Right forelimb (tissue), 1 donor: ENCODE measurements around the gene NRXN2.
"Not testable (repeated sequence)": the region's sequence is repeated elsewhere in the genome, so short reads cannot be mapped to it uniquely, and the experiment has no call there.

Experiments used
- DNase-seq: peaks from one replicate; pipeline ENCODE4 v3.0.0-alpha.2; 2018

NRXN2 gene

DNA sequence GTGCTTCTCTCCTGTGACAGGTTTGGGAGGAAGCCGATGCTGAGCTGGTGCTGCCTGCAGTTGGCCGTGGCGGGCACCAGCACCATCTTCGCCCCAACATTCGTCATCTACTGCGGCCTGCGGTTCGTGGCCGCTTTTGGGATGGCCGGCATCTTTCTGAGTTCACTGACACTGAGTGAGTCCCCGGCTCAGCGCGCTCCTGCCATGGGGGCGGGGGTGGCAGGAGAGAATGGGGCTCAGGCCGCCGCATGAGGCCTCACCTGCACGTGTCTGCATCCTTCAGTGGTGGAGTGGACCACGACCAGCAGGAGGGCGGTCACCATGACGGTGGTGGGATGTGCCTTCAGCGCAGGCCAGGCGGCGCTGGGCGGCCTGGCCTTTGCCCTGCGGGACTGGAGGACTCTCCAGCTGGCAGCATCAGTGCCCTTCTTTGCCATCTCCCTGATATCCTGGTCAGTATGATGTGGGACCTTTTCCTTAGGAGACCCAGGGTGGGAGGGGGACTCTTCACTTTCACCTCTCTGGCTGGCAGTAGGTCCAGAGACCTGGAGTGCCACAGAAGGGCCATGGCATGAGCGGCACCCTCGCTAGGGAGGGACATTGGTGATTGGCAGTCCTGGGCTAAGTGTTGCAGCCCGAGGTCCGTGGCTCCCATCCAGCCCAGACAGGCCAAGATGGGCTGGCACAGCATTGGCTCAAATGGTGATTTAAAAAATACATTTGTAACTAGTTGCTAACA, 160.8 kb downstream of the NRXN2 start:
- DNase-seq = no peak

DNA sequence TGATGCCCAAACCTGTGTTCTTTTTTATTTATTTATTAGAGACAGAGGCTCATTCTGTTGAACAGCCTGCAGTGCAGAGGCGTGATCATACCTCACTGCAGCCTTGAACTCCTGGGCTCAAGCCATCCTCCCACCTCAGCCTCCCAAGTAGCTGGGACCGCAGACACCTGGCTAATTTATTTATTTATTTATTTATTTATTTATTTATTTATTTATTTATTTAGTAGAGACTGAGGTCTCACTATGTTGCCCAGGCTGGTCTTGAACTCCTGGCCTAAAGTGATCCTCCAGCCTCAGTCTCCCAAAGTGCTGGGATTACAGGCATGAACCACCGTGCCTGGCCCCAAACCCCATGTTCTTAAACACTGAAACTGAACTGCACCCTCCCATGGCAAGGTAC, 161.6 kb downstream of the NRXN2 start:
- DNase-seq = not testable (repeated sequence)

DNA sequence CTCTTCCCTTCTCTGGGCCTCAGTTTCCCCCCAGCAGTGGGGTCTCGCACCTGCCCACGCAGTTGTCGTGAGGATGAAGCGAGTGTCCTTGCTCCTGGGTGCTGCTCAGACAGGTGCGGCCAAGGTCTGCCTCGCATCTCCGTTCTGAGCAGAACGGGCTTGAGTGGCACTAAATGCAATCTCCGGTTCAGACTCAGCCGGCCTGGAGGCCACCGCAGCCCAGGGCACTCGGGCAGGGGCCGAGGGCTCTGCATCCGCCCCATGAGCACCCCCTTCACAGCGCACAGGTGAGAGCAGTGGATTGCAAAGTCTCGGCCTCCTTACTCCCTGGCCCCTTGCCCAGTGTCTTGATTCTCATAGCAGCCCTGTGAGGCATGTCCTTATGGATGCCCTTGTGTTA, 162.1 kb downstream of the NRXN2 start:
- no peak for DNase-seq

DNA sequence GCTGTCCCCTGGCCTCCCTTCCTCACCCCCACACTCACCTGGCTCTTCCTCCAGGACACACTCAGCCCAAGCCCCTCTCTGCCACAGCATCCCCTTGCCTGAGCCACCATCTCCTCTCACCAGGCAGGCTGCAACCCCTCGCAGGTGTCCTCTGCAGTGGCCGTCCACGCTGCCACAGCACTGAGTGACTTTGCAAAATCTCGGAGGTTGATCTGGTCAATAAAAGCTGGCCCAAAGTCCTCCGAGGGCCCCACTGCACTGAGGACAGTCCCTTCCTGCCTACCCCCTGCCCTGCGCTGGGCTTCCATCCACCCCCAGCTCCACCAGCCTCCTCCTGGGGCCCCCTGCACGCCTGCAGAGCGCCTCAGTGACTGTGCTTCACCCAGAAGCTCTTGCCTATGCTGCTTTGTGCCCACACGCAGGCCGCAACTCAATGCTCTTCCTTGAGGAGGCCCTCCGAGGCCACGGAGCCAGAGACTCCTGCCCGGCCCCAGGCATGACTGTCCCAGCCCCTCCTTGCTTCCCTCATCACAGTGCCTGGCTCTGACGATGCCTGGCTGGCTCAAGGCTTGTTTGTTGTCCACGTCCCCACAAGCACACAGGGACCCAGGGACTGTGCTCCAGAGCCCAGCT, 162.7 kb downstream of the NRXN2 start:
- DNase-seq = no peak

DNA sequence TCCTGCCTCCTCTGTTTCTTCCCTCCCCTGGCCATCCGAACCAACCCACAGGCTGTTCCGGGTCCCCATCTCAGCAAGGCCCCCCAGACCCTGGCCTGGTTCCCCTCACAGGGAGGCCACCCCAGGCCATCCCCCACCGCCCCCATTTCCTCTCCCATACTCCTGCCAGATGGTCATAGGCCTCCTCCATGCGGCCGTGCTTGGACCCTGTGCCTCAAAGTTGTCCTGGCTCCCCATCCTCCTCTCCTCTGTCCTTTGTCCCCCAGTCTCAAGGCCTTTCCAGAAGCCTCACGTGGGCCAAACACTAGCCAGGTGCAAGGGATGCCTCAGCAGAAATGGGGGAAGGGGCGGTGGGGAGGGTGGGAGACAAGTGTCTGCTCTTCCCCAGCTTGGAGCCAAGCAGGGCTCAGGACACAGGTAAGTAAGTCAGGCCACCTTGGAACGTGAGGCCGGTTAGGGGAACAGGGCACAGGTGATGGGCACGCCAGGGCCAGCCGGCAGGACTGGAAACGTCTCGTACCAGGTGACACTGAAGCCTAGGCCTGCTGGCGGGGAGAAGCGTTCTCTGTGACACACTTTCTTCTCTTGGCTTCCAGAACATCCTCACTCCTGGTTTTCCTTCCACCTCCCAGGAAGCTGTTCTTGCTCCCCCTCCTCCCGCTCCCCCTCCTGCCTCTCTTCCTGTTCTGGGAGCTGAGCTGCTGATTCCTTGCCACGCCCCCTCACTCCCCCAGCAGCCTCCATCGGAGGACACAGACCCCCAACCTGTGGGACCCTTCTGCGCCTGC, 163.5 kb downstream of the NRXN2 start:
- DNase-seq = no peak

DNA sequence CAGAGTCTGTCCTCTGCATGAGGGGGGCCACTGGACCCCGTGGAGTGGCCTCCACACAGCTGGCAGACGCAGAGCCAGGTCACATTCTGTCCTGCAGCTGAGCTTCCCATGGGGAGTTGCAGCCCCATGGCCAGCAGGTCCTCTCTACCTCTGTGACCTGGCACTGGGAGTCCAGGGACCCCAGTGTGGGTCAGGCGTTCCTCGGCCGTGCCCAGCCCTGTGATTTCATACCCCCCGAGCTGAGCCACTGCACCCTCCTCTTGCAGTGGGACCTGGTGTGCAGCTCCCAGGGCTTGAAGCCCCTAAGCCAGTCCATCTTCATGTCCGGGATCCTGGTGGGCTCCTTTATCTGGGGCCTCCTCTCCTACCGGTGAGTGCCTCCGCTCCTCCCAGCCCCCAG, 164.1 kb downstream of the NRXN2 start:
- no peak for DNase-seq

DNA sequence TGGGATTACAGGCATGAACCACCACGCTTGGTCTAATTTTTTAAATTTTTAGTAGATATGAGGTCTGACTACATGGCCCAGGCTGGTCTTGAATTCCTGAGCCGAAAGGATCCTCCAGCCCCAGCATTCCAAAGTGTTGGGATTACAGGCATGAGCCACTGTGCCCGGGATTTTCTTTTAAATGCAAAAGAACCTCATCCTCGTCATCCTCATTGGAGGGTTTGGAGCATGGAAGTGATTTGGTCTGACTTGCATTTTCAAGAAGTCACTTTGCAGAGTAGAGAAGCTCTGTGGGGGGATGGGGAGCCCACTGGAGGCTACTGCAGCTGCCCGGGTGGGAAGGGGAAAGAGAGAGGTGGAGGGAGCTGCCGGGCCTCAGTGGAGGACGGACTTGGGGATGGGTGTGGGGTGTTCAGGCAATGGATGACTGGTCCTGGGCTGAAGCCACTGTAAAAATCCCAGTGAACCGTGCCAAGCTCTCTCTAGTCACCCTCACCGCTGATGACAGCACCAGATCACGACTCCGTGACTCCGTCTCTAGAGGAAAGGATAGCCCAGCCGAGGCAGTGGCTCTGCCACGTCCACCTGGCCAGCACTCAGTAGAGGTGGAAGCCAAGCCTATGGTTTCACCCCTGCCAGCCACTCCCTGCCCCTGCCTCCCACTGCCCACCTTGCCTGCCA, 164.8 kb downstream of the NRXN2 start:
- DNase-seq = peak; percentile 25

DNA sequence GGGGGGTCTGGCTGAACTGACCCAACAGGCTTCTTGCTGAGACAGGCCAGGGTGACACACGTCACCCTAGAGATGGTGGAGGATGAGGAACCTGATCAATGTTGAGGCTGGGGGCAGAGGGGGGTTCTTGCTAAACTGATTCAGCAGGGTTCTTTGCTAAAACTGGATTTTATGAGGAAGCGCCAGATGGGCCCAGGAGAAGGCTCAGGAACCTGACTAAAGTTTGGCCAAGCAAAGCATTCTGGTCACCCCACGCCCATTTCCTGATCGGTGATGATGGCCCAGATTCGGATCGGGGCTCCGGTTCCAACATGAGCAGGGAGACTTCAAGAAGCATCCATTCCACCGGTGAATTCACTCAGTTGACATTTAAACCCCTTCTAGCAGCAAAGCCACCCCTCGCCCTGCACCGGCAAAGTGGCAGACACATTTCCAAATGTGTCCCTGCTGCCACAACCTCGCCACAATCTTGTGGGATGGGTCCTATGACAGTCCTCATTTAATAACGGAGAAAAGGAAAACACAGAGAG, 166.2 kb downstream of the NRXN2 start:
- peak; percentile 7 for DNase-seq
